Activated effector memory CD4-positive, alpha-beta T cell treated with anti-CD3 and anti-CD28 coated beads, Interleukin-2, amount 50 U/mL, for 16 hours (primary cell): ENCODE data around the gene ABCB11.
"Not testable (repeated sequence)": the region's sequence is repeated elsewhere in the genome, so short reads cannot be mapped to it uniquely, and the experiment has no call there.

ENCODE experiments used
- DNase-seq: peaks from one replicate; pipeline ENCODE4 v3.0.0-alpha.2; 2020

Gene ABCB11

DNA sequence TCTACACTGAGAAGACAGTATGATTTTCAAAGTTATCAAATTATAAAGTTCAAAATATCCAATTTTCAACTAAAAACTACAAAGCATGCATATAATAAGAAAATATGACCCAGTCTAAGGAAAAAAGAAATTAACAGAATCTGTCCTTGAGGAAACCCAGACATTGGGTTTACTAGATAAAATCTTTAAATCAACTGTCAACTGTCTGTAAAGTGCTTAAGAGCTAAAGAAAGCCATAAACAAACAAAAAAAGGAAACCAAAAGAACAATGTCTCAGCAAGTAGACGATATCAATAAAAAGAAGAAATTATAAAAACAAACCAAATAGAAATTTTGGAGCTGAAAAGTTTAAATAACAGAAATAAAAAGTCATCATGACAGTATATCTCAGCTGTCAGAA, 10.5 kb upstream of the ABCB11 start:
- no peak for DNase-seq

DNA sequence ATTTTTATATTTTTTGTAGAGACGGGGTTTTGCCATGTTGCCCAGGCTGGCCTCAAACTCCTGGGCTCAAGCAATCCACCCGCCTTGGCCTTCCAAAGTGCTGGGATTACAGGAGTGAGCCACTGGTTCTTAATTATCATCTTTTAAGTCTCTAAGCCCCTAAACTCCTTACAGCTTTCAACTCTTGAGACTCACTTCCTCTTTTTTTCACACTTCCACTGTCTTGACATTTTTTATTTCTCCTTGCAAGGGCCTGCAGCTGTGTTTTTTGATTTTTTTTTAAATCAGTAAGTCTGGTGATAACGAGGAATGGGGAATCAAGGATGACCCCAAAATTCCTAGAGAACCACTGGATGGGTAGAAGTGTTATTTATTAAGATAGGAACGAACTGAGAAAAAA, 8.6 kb upstream of the ABCB11 start:
- DNase-seq: no peak

DNA sequence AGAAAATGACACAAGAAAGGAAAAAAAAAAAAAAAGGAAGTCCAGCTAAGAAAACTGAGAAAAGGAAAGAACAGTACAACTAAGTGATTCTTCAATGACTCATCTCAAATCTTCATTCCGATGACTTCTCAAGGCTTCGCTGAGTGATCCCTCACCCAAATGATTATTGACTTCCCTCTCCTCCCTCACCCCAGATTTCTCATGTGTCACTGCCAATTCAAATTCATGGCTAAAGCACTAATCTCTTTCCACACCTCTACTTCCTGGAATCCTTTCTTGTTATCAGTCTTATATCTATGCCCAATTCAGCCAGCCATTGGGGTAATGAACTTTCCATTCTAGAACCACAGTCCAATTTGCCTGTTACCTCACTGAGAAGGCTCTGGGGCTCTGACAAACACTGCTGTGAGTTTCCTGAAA, 7.2 kb upstream of the ABCB11 start:
- no peak for DNase-seq

DNA sequence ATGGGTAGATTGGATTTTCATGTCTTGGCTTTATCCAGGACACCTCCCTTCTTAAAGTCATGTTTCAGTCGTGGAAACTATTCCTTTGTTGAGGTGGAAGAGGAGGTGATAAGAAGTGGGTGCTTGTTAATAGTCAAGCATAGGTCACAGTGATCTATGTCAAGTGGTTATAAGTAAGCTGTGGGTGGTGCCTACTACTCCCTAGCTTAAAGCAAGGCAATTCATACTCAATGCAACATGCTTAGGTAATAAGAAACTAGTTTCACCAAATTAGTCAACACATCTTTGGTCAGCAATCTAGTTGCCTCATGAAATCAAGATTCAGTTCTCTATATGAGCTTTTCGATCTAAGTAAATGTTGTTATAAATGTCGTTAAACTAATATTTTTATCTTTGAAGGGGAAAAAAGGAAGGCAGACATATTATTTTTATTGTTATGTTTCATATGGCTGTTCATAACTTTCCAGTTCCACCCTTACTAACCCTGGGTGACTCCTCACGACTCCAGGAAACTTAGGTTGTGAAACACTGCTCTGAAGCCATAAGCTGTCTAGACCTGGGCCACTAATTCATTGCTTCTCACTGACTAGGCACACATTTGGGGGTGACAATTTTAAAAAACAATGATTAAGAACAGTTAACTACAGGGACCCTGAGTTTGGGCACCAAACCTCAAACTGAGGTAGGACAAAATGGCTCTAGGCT, 5.8 kb upstream of the ABCB11 start:
- DNase-seq: no peak

DNA sequence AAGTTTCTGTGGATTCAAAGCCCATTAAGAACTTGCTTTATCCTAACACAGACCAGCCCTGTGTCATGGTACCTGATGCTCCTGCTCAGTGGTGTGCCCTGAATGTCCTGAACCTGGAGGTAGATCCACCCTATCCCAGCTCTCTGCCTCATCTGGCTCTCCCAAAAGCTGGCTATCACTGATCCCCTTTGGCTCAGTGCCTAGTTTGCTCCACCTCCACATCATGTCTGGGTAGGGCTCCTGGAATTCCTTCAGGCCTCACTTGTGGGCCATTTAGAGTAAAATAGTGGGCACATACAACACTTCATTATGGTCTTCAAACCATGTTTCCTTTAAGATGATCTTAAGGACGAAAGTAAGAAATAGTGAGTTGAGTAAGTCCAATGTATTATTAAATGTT, 4.8 kb upstream of the ABCB11 start:
- DNase-seq: no peak

DNA sequence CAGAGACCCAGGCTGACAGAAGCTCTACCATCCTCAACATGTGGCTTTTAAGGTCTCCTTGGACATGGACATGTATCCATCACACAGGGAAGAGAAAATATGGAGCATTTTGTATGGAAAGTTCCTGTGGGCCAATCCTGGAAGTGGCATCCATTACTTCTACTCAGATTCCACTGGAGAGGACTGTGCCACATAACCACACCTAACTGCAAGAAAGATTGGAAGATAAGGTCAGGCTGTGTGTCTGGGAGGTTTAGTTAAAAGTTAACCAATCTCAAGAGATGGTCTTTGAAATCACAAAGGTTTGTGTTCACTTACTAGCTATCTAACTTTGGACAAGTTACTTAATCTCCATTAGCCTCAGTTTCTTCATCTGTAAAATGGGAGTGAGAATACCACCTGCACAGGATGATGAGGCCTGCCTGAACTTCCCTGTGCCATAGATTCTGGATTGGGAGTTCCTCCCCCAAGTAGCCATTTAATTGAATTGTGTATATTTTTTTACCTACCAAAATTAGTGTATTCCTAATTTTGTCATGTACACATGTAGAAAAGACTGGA, 3.9 kb upstream of the ABCB11 start:
- no peak for DNase-seq

DNA sequence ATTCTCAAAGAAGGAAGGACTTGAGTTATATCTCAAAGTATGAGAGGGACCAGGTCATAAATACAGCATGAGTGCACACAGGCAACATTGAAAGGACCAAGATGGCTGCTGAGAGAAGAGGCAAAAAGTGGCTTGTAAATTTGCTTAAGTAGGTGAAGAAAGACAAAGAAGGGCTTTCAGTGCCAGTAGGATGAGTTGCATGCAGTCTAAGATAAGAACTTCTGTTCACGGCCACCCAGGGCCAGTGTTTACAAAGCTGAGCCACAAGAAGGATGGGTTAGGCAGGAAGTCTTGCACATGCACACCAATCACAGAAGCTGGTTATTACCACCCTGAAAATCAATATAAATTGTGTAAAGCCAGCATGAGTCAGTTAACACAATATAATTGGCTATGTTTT, 3.1 kb upstream of the ABCB11 start:
- DNase-seq: no peak

DNA sequence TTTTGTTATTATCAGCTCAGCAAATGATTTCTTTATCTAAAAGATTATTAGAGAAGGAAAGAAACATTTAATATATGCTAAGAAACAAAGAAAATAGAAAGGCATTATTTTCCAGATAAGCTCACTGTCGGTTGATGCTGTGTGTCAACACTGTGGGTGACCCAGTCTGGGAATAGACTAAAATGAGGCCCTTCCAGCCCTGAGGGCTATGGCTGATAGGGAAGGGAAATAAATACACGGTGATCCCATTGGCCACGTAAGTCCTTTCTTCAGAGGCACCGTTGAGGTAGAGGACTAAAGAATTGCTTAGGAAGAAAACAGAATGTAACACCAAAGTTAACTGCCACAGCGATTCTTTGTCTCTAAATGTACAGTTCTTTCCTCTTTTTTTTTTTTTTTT, 1.8 kb downstream of the ABCB11 start:
- DNase-seq: no peak

DNA sequence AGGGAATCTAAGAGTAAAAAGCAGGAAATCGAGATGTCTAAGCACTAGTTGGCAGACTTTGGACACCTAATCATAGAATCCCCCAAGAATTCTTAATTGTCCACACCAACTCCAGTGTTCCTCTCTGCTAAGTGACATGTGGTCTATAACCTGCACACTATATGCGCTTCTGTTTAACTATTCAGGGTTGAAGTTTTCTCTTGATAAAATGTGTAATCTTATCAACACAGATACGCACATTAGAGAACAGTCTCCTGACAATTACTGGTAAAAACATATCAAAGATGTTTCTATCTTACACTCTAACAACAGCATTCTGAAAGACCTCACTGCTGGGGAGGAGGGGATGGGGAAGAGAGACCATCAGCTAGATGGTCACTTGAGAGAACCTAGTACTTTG, 3.9 kb downstream of the ABCB11 start:
- no peak for DNase-seq

DNA sequence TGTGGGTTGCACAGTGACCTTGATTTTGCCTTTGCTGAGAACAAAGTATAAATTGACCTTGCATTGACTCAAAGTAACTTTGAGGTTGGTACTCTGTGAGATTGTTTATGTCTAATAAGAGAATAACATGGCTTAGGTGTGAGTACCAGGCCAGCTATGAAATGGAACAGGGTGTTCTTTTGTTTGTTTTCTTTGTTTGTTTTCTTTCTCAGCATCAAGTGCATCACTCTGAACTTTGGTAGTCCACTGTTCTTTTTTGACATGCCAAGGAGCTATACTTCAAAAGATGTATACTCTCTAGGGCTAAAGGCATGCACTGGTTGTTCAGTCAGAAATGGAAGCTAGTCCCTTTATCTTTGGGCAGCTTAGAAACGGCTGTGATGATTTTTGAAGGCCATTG, 5.1 kb downstream of the ABCB11 start:
- no peak for DNase-seq

DNA sequence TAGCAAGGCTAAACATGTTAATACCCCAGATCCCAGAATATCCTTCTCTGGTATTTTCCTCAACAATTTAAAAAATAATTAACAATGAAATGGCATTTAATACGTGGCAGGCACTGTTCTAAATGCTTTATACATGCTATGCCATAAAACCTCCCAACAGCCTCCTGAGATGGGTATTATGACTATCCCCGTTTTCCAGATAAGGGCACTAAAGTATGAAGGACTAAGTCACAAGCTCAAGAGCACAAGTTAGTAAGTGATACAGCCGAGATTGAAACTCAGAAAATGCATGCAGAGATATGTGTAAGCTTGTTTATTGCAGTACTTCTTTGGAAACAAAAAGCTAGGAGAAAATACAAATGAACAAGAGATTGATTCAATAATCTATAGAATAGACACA, 8.0 kb downstream of the ABCB11 start:
- no peak for DNase-seq

DNA sequence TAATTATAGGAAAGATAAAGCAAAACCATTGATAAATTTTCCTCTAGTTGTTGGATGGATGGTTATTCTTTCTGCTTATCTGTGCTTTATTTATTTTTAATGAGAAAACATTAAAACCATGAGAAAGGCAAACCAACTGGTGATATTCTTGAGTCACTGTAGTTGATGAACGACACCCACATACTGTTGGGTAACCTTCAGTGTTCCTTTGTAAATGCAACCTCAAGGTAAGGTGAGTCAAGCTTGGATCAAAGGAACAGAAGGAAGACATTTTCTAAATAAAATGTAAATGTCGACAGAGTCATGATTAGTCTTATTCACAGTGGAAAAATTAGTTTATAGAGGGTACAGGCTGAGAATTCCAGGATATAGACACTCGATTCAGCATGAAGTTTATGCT, 12.7 kb downstream of the ABCB11 start:
- no peak for DNase-seq

DNA sequence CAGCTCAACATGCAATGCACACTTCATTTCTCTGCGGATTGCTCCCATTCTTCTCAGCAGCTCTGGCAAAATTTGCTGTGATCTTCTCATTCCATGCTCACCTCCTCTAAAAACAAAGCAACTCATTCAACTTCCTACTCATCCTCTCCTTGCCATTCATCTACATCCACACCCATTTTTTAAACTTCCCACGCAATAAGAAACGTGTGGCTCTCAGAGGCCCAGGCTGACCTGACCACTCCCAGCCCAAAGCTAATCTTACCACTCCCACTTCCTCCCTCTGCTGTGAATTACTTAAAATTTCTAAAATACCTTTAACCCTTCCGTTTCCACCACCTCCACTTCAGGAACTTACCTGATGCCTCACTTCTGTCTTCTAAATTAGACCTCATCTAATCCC, 15.2 kb downstream of the ABCB11 start:
- no peak for DNase-seq

DNA sequence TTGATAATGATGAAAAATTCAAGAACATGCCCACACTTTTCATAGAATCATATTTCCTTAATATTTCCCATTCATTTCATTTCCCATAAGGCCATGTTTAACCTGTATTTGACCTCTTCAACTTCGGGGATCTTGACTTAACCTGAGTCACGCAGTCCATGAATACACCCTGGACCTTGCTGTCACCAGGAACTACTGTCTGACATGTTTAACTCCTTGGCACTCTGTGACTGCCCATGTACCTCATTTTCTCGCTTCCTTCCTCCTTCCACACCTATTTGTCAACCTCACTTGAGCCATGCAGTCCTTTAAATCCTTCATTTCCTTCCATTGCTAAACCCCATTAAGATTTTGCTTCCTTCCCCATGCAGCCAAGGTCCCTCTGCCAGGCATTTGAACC, 16.3 kb downstream of the ABCB11 start:
- no peak for DNase-seq

DNA sequence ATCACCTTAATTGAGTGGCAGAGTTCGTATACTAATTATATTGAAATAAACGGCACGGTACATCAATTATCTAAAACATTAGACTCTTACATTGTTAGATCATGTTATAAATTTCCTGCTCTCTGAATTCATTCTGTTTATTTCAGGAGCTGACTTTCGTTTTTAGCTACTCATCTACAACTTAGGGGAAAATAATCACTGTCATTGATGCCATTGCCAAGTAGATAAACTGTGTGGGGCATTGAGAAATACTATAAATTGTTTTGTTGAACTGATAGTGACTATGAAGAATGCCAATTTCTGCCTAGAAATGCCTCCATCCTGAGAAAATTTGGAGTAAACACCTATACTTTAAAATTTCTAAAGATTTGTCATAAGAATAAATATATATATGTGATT, 17.5 kb downstream of the ABCB11 start:
- no peak for DNase-seq

DNA sequence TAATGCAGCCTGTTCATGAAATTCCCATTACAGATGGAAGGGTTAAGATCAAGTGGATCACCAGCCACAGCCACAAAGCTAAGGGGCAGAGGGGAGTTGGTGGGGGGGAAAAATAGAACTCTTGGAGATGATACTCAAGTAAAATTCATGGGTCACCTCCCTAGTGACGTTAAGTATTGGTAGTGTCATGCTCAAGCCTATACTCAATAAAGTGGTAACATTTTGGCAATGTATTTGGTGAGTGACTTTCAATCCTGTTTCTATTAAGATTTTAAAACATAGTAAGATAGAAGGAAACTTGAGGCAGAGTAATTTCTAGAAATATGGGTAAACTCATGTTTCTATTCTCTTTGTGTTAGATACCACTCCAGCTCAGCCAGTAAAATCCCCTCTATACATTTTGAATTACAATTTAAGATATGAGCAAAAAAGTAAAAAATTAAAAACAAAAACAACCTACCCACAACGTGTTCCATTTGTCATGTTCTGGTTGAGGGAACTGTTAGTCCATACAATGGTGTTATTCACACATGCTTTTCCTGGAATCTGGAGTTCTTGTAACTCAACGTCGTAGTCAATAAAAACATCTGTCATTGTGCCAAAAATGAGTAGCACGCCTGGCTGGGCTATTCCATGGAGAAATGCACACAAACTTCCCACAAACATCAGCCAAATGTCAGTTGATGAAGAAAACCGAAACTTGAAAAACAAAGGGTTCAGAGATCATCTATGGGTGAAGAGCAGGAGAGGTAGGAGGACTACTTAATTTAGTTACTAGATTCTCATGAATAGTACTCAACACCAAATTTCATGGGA, 18.1 kb downstream of the ABCB11 start:
- no peak for DNase-seq

DNA sequence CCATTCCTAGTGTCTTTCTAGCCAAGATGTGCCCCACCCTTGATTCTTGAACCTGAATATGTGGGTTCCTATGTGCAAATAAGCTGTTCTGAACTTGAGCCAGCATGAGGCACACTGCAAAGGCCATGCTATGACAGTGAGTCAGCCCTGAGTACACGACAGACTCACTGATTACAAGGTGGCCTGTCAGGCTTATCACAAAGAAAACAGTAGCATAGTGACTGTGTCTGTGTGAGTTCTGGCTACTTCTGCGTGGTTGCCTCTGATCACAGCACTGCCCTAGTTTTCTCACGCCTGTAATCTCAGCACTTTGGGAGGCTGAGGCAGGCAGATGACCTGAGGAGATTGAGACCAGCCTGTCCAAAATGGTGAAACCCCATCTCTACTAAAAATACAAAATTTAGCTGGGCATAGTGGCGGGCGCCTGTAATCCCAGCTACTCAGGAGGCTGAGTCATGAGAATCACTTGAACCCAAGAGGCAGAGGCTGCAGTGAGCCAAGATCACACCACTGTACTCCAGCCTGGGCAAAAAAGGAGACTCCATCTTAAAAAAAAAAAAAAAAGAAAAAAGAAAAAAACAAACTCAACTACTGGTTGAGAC, 18.8 kb downstream of the ABCB11 start:
- DNase-seq: not testable (repeated sequence)

DNA sequence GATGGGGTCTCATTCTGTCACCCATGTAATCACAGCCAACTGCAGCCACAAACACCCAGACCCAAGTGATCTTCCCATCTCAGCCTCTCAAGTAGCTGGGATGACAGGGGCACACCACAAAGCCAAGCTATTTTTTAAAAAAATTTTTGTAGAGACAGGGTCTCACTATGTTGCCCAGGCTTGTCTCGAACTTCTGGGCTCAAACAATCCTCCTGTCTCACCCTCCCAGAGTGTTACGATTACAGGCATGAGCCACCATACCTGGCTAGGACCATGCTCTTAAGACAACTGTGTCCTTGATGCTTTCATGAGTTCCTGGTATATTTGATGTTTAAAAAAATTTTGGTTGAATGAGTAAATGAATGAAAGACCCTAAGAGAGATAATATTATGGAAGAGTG, 19.4 kb downstream of the ABCB11 start:
- DNase-seq: no peak

DNA sequence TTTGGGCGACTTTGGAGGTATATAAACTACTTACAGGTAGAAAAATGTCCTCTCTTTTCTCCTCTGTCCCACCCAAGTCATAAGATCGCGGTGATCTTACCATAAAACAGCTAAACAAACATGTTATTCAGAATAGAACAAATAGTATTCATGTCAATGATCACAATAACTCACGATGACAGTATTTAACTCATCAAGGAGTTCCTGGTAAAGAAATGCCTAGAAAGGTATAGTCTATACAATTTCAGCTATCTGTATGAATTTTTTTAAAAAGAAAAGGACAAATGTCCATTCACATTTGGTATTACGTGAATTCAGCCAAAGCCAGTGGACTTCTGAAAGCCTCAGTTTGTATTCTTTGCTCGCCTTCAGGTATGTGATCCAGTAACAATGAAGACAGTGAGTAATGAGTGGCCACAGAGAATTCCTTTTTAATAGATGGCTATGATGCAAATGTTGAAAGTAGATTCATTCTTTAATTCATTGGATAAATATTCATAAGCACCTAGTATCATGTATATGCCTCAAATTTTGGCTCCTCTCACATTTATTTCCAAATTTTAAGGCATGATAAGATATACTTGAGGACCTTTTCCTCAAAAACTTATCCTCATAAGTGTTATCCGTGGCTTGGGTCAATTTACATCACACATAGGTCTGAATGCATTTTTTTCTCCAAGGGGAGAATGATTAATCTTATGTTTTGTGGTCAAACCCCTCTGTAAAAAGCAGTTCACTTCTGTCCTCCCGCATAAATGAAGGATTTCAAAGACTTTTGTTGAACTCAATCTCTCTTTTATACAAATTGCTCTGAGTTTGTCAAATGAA, 20.3 kb downstream of the ABCB11 start:
- no peak for DNase-seq

DNA sequence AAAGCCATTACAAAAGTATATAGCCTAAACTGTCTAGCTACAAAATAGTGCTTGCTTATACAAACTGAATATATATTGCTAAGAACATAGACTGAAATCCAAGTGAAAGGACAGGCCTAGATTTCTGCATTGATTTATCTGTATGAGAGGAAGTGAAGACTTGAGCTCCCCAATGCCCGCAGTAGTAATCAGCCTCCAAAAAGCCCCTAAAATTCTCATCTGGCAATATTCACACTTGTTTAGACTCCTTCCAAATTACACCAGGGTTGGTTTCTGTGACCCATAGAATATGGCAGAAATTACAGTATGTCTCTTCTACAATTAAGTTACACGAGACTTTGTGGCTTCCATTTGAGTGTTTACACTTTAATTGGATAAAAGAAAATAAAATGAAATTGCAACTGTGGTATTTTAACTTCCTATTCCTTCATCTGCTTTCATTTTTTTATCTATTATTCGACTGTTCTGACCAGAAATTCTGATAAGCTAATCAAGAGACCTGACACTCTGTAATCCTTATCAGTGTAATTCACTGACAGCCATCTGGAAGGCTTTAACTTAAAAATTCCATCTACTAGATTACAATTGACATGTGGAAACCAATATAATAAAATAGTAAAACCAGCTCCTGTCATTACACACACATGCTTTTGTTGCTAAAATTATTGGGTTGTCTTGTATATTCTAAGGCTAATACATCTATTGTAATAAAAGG, 21.1 kb downstream of the ABCB11 start:
- no peak for DNase-seq

DNA sequence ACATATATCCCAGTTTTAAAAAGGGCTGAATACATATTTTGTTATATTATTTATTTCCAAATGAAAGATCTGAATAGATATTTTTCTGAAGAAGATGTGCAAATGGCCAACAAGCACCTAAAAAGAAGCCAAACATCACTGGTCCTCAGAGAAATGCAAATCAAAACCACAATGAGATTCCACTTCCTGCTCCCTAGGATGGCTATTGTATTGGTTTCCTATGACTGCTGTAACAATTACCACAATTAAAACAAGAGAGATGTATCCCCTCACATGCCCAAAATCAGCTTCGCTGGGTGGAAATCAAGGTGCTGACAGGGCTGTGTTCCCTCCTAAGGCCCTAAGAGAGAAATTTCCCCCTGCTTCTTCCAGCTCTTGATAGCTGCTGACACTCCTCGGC, 23.2 kb downstream of the ABCB11 start:
- DNase-seq: no peak

DNA sequence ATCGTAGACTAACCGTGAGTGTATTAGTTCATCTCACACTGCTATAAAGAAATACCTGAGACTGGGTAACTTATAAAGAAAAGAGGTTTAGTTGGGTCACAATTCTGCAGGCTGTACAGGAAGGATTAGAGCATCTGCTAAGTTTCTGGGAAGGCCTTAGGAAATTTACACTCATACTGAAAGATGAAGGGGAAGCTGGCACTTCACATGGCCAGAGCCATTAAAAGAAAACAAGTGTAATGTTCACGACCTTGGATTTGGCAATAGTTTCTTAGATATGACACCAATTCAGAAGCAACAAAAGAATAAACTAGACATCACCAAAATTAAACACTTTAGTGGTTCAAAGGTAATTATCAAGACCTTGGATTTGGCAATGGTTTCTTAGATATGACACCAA, 23.8 kb downstream of the ABCB11 start:
- DNase-seq: no peak
